Tibial nerve (tissue), 4 donors: Measurements from ENCODE around the gene RAB40A. TPM values are rescaled to one million over a fixed set of nuclear protein-coding genes. Genes with fewer than 3 reads are reported as not detected.
"Not testable (repeated sequence)": the region's sequence is repeated elsewhere in the genome, so short reads cannot be mapped to it uniquely, and the experiment has no call there.

Source experiments
- DNase-seq, 2 donors: peaks; one replicate each; pipeline ENCODE4 v3.0.0-alpha.2; 2019; ENCODE audit warnings: low spot score in 2 of 2
- H3K27ac ChIP-seq, 4 donors: fragments of 200-600 bp; sonication (generic) in 3 of 4; one replicate each; pipeline ENCODE4 v1.5.1; 2017 to 2019; ENCODE audit warnings: mild to moderate bottlenecking in 1 of 4
- H3K27me3 ChIP-seq, 2 donors: fragments of 200-600 bp; sonication (generic) in 1 of 2; one replicate each; pipeline versions ENCODE4 v1.5.1 to v1.6.0; 2017 to 2019
- H3K36me3 ChIP-seq, 3 donors: fragments of 200-600 bp; sonication (generic); one replicate each; pipeline ENCODE4 v1.5.1; 2018 to 2019
- H3K4me1 ChIP-seq, 4 donors: fragments of 200-600 bp; sonication (generic) in 3 of 4; one replicate each; pipeline ENCODE4 v1.5.1; 2017 to 2019
- H3K4me3 ChIP-seq, 4 donors: fragments of 200-600 bp; sonication (generic) in 3 of 4; one replicate each; pipeline ENCODE4 v1.5.1; 2017 to 2019; ENCODE audit warnings: mild to moderate bottlenecking in 1 of 4, moderate library complexity in 1 of 4
- H3K9me3 ChIP-seq, 4 donors: fragments of 200-600 bp; sonication (generic) in 3 of 4; one replicate each; pipeline ENCODE4 v1.5.1; 2017 to 2019
- EP300 ChIP-seq, 2 donors: sonication (generic); formaldehyde crosslinking; IDR thresholded peaks; one replicate each; pipeline ENCODE4 v1.6.1; 2017; ENCODE audit warnings: antibody characterized with exemption in 2 of 2, mild to moderate bottlenecking in 1 of 2
- POLR2A ChIP-seq, 2 donors: fragments of 450-650 bp; IDR thresholded peaks; one replicate each; pipeline ENCODE4 v1.6.1; 2017; ENCODE audit warnings: antibody characterized with exemption in 2 of 2, mild to moderate bottlenecking in 2 of 2, moderate library complexity in 2 of 2
- WGBS, 2 donors: methylation state at CpG; one replicate each; pipeline ENCODE4 v1.1.5; 2018; 5-methylcytosine and 5-hydroxymethylcytosine counted together
- total RNA-seq, 4 donors: library from RNA; depleted of rRNA; stranded (reverse); fragments of >200 nt; gene quantifications; one replicate each; pipeline ENCODE4 v1.1.0, GENCODE V29; 2016
- TF ChIP-seq, protein P1 (sequence below), 5 experiments: fragments of 200-600 bp in 3 of 5; fragments of 450-650 bp in 2 of 5; sonication (generic) in 3 of 5; IDR thresholded peaks; one replicate each; pipeline ENCODE4 v1.5.1; 2016 to 2019; ENCODE audit warnings: antibody characterized with exemption in 5 of 5, mild to moderate bottlenecking in 3 of 5, moderate library complexity in 2 of 5

Gene RAB40A
- total RNA-seq, 4 donors from 2014 or later, result 0.39 to 8.7 (median 3.4) TPM

DNA sequence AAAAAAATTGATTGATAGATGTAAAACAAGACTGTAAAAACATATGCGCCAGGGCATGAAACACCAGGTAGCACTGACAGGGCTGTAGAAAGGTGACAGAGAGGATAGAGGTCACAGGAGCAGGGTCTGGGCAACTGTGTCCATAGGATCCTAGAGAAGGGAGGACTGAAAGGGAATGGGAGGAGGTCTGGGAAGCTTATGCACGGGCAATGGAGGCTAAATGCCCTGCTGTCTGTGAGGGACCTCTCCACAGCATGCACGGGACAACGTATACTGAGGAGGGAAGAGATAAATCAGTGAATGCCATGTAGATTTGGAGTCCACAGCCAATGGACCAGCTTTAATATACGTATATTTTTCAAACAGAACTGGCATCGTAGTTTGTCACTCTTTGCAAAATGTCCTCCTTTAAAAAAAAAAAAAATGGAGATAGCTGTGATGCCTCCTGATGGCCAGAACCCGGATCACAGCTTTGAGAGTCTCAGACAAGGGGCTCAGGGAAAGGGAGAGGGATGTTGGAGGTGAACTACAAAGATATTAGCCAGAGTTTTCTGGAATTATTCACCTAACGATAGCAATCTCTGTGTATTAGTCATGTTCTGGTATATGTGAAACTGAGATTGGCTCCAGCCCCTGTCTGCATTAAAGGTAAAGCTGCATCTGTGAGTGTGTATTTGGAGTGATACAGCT is 16.0 kb downstream of the RAB40A start:
- Histone ChIP-seq H3K9me3 (no peaks in the 10 kb centered on the region), H3K27me3 (peaks cover 0 to 15% of the 10 kb centered on the region in 2 donors), H3K27ac (no peak overlapping the region), H3K4me1 (no peaks in the 10 kb centered on the region), H3K4me3 (no peak overlapping the region), H3K36me3 (no peaks in the 10 kb centered on the region)
- WGBS, 2 donors, result 46 to 50% methylated on average over 8 of the region's 8 CpGs
- TF ChIP-seq POLR2A (IDR thresholded peaks at IDR 0.05), result no peak
- TF ChIP-seq, protein P1, sequence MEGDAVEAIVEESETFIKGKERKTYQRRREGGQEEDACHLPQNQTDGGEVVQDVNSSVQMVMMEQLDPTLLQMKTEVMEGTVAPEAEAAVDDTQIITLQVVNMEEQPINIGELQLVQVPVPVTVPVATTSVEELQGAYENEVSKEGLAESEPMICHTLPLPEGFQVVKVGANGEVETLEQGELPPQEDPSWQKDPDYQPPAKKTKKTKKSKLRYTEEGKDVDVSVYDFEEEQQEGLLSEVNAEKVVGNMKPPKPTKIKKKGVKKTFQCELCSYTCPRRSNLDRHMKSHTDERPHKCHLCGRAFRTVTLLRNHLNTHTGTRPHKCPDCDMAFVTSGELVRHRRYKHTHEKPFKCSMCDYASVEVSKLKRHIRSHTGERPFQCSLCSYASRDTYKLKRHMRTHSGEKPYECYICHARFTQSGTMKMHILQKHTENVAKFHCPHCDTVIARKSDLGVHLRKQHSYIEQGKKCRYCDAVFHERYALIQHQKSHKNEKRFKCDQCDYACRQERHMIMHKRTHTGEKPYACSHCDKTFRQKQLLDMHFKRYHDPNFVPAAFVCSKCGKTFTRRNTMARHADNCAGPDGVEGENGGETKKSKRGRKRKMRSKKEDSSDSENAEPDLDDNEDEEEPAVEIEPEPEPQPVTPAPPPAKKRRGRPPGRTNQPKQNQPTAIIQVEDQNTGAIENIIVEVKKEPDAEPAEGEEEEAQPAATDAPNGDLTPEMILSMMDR (IDR thresholded peaks at IDR 0.05), result no peak
- DNase-seq, result no peak

DNA sequence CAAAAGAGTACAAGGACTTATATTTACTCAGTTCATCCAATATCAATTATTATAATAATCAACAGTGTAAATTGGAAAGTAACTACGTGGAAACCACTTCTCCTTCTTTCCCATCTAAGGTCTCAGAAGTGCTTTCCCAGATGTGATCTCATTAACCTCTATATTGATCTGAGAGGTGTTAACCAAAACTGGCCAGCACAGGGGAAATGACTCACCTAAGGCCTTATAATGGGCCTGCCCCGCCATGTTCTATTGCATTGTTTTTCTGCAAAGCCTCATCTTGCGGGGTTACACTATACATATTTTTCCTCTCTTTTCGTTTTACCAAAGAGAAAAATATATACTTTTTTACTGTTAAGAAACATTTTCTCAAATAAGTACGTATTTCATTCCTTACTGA is 20.5 kb downstream of the RAB40A start:
- Histone ChIP-seq H3K36me3 (no peaks in the 10 kb centered on the region), H3K4me3 (no peak overlapping the region), H3K27ac (no peak overlapping the region), H3K9me3 (peaks cover 0 to 4% (median 0%) of the 10 kb centered on the region in 4 donors), H3K27me3 (peaks cover 0 to 8% of the 10 kb centered on the region in 2 donors), H3K4me1 (no peaks in the 10 kb centered on the region)
- DNase-seq, result no peak
- TF ChIP-seq POLR2A (IDR thresholded peaks at IDR 0.05) (no peak), EP300 (IDR thresholded peaks at IDR 0.05) (no peak)
- TF ChIP-seq, protein P1 (IDR thresholded peaks at IDR 0.05), result no peak
- WGBS, 2 donors, result 80 to 96% methylated on average over 5 of the region's 5 CpGs

DNA sequence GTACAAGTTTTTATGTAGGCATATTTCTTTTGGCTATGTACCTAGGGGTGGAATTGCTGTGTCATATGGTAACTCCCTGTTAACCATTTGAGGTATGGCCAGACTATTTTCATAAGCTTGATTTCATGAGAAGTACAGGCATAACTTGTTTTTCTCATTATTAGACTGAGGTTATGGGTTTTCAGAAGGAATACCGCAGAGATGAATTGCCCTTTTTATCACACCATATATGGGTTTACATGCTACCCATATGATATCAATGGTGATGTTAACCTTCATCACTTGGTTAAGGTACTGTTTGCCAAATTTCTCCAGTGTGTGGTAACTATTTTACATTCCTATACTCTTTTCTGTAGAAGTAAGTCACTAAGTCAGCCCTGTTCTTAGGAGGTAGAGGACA is 23.5 kb downstream of the RAB40A start:
- TF ChIP-seq, protein P1 (IDR thresholded peaks at IDR 0.05), result no peak
- TF ChIP-seq POLR2A (IDR thresholded peaks at IDR 0.05), result no peak
- TF ChIP-seq EP300 (IDR thresholded peaks at IDR 0.05), result no peak
- no peak overlapping the region for H3K4me3 ChIP-seq
- no peaks in the 10 kb centered on the region for H3K36me3 ChIP-seq
- H3K9me3 ChIP-seq, result peaks cover 0 to 4% (median 0%) of the 10 kb centered on the region in 4 donors
- whole genome bisulfite sequencing, 2 donors, result 94 to 100% methylated on average over 1 of the region's 1 CpG
- no peaks in the 10 kb centered on the region for H3K4me1 ChIP-seq
- H3K27me3 ChIP-seq, result no peaks in the 10 kb centered on the region
- no peak for DNase-seq
- H3K27ac ChIP-seq, result no peak overlapping the region

- H3K4me1 ChIP-seq, H3K27ac ChIP-seq, H3K27me3 ChIP-seq, DNase-seq, H3K4me3 ChIP-seq, H3K9me3 ChIP-seq, H3K36me3 ChIP-seq: not testable (repeated sequence)
- 88 to 93% methylated on average over 3 of the region's 3 CpGs for WGBS, 2 donors
Measured at GRCh38 chrX:103493578-103493977, 25.7 kb downstream of the RAB40A start.

- peak in 1 of 2 donors; percentile 31 for DNase-seq
- not testable (repeated sequence) for H3K36me3 ChIP-seq, H3K4me1 ChIP-seq, H3K4me3 ChIP-seq, H3K27ac ChIP-seq, H3K27me3 ChIP-seq, H3K9me3 ChIP-seq
- TF ChIP-seq, protein P1 (IDR thresholded peaks at IDR 0.05), result peak in 2 of 5 experiments; percentile 21 to 49
- WGBS, 2 donors, result 41 to 56% methylated on average over 4 of the region's 4 CpGs
Measured at GRCh38 chrX:103489733-103490132, 29.6 kb downstream of the RAB40A start.

DNA sequence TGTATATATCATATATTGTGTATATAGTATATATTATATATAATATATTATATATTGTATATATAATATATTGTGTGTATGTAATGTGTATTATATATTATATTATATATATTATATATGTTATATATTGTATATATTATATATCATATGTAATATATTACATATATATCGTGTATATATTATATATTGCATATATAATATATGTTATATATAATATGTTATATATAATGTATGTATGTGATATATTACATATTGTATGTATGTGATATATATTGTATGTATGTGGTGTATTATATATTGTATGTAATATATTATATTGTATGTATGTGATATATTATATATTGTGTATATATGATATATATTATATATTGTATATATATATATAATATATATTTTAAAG is 30.5 kb downstream of the RAB40A start:
- TF ChIP-seq, protein P1 (IDR thresholded peaks at IDR 0.05), result no peak
- TF ChIP-seq EP300 (IDR thresholded peaks at IDR 0.05) (no peak), POLR2A (IDR thresholded peaks at IDR 0.05) (no peak)
- H3K9me3 ChIP-seq, result no peaks in the 10 kb centered on the region
- no peaks in the 10 kb centered on the region for H3K27me3 ChIP-seq
- no peak overlapping the region for H3K27ac ChIP-seq
- no peak overlapping the region for H3K4me3 ChIP-seq
- DNase-seq, result no peak
- no peaks in the 10 kb centered on the region for H3K36me3 ChIP-seq
- WGBS, 2 donors, result 0% methylated on average over 1 of the region's 1 CpG; no CpG with 5 or more reads in 1 of the 2 donors
- H3K4me1 ChIP-seq, result no peaks in the 10 kb centered on the region
